Measurements from ENCODE around the gene CEP131.
"Not testable (repeated sequence)": the region's sequence is repeated elsewhere in the genome, so short reads cannot be mapped to it uniquely, and the experiment has no call there.

Gene CEP131

GRCh38 chr17:81162491-81162890 lies 60.3 kb downstream of the CEP131 start:
- no peak for DNase-seq

- no peak for DNase-seq
Observed at GRCh38 chr17:81161972-81162371, 60.8 kb downstream of the CEP131 start.

GRCh38 chr17:81161536-81161935 lies 61.2 kb downstream of the CEP131 start:
- no peak for DNase-seq

- no peak for DNase-seq
Observed at GRCh38 chr17:81160747-81161453, 61.9 kb downstream of the CEP131 start.

- no peak for DNase-seq
Observed at GRCh38 chr17:81160306-81160705, 62.5 kb downstream of the CEP131 start.

GRCh38 chr17:81159611-81160265 lies 63.0 kb downstream of the CEP131 start:
- no peak for DNase-seq

- no peak for DNase-seq
Observed at GRCh38 chr17:81158688-81159590, 63.8 kb downstream of the CEP131 start.

GRCh38 chr17:81157848-81158687 lies 64.7 kb downstream of the CEP131 start:
- no peak for DNase-seq

- no peak for DNase-seq
Observed at GRCh38 chr17:81156866-81157805, 65.6 kb downstream of the CEP131 start.

- no peak for DNase-seq
Observed at GRCh38 chr17:81154961-81155360, 67.8 kb downstream of the CEP131 start.

- DNase-seq, result not testable (repeated sequence)
Observed at GRCh38 chr17:81154016-81154415, 68.7 kb downstream of the CEP131 start.

- no peak for DNase-seq
Observed at GRCh38 chr17:81153340-81153803, 69.4 kb downstream of the CEP131 start.

GRCh38 chr17:81152288-81152828 lies 70.4 kb downstream of the CEP131 start:
- DNase-seq, result no peak

GRCh38 chr17:81151278-81151677 lies 71.5 kb downstream of the CEP131 start:
- DNase-seq, result no peak

- DNase-seq, result no peak
Observed at GRCh38 chr17:81150377-81151077, 72.2 kb downstream of the CEP131 start.

- no peak for DNase-seq
Observed at GRCh38 chr17:81148986-81149533, 73.7 kb downstream of the CEP131 start.

GRCh38 chr17:81148571-81148970 lies 74.2 kb downstream of the CEP131 start:
- no peak for DNase-seq

GRCh38 chr17:81147701-81148100 lies 75.1 kb downstream of the CEP131 start:
- DNase-seq, result no peak

- DNase-seq, result not testable (repeated sequence)
Observed at GRCh38 chr17:81146208-81146607, 76.6 kb downstream of the CEP131 start.

GRCh38 chr17:81144423-81144781 lies 78.4 kb downstream of the CEP131 start:
- no peak for DNase-seq
